ENCODE results near the gene ALDH4A1.
"Not testable (repeated sequence)": the region's sequence is repeated elsewhere in the genome, so short reads cannot be mapped to it uniquely, and the experiment has no call there.

ALDH4A1 gene

DNA sequence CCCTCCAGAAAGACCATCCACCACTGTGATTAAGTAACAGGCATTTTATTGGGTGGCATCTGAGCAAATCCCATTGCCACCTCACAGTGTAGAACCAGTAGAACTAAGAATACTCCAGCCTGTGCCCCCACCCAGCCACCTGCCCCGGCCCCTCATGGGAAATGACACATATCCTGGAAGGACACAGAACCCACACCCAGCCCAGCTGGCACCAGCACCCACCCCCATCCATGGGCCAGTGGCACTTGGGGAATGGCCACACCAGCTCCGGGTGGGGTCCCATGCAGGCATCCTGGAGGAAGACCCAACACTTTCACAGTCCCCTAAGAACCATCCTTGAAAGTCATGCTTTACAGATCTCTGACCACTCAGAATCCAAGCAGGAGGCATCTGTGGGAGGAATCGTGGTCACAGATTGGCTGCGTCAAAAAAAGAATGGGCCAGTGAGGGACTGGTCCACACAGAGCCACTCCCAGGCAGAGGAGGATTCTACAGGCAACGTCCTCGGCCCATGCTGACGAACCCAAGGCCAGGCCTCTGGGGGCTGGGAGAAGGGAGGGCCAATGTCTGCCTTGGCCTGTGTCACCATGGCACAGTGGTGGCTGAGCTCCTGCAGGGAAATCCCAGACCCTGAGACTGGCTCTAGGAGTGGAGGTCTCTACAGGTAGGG, 30.8 kb downstream of the ALDH4A1 start:
- Histone ChIP-seq H3F3A (ENCODE audit: insufficient read depth, low read length) (no peaks in the 10 kb centered on the region), H3K9me2 (replicated peaks; ENCODE audit: insufficient read depth, low read length) (no peaks in the 10 kb centered on the region), H3K4me1 (ENCODE audit: low read length) (no peaks in the 10 kb centered on the region), H3K27me3 (replicated peaks; ENCODE audit: insufficient read depth, low read length) (peaks cover 36% of the 10 kb centered on the region), H3K79me2 (ENCODE audit: low read length) (no peaks in the 10 kb centered on the region), H3K9me3 (replicated peaks; ENCODE audit: insufficient read depth, low read length) (no peaks in the 10 kb centered on the region), H3K27ac (ENCODE audit: low read length) (no peak overlapping the region), H4K20me1 (ENCODE audit: insufficient read depth, low read length) (no peaks in the 10 kb centered on the region), H3K4me3 (ENCODE audit: low read length) (no peak overlapping the region), H3K9ac (ENCODE audit: low read length) (no peak overlapping the region), H2AFZ (ENCODE audit: low read length) (no peak overlapping the region), H3K36me3 (replicated peaks; ENCODE audit: insufficient read depth, low read length) (no peaks in the 10 kb centered on the region), H3K4me2 (ENCODE audit: low read depth, low read length) (no peak overlapping the region)
- no peak for TF ChIP-seq CTCF (IDR thresholded peaks at IDR 0.05; ENCODE audit: low read length)
- TF ChIP-seq EZH2 (optimal IDR thresholded peaks at IDR 0.05; ENCODE audit: low read depth, low read length): no peak
- no peak for TF ChIP-seq EZH2phosphoT487 (IDR thresholded peaks at IDR 0.05; ENCODE audit: low read length)
- DNase-seq: no peak

- DNase-seq: no peak
- H2AFZ ChIP-seq (ENCODE audit: low read length): no peak overlapping the region
- H3F3A ChIP-seq (ENCODE audit: insufficient read depth, low read length): no peaks in the 10 kb centered on the region
- no peak for TF ChIP-seq EZH2 (optimal IDR thresholded peaks at IDR 0.05; ENCODE audit: low read depth, low read length)
- no peak for TF ChIP-seq CTCF (IDR thresholded peaks at IDR 0.05; ENCODE audit: low read length)
- no peak for TF ChIP-seq EZH2phosphoT487 (IDR thresholded peaks at IDR 0.05; ENCODE audit: low read length)
- no peaks in the 10 kb centered on the region for H3K36me3 ChIP-seq (replicated peaks; ENCODE audit: insufficient read depth, low read length)
- H3K79me2 ChIP-seq (ENCODE audit: low read length): no peaks in the 10 kb centered on the region
- H3K4me3 ChIP-seq (ENCODE audit: low read length): no peak overlapping the region
- H3K9me2 ChIP-seq (replicated peaks; ENCODE audit: insufficient read depth, low read length): no peaks in the 10 kb centered on the region
- H3K9me3 ChIP-seq (replicated peaks; ENCODE audit: insufficient read depth, low read length): no peaks in the 10 kb centered on the region
- H3K9ac ChIP-seq (ENCODE audit: low read length): no peak overlapping the region
- no peak overlapping the region for H3K27ac ChIP-seq (ENCODE audit: low read length)
- H3K4me1 ChIP-seq (ENCODE audit: low read length): no peaks in the 10 kb centered on the region
- H3K27me3 ChIP-seq (replicated peaks; ENCODE audit: insufficient read depth, low read length): peaks cover 42% of the 10 kb centered on the region
- no peak overlapping the region for H3K4me2 ChIP-seq (ENCODE audit: low read depth, low read length)
- no peaks in the 10 kb centered on the region for H4K20me1 ChIP-seq (ENCODE audit: insufficient read depth, low read length)
Measured at GRCh38 chr1:18870957-18871356, 31.4 kb downstream of the ALDH4A1 start.

GRCh38 chr1:18870595-18870865, 31.8 kb downstream of the ALDH4A1 start:
- not testable (repeated sequence) for H3K9me3 ChIP-seq (replicated peaks; ENCODE audit: insufficient read depth, low read length); H3K9me2 ChIP-seq (replicated peaks; ENCODE audit: insufficient read depth, low read length); H3K4me3 ChIP-seq (ENCODE audit: low read length); H3F3A ChIP-seq (ENCODE audit: insufficient read depth, low read length); H3K4me1 ChIP-seq (ENCODE audit: low read length); H3K4me2 ChIP-seq (ENCODE audit: low read depth, low read length); DNase-seq; H3K9ac ChIP-seq (ENCODE audit: low read length); H3K79me2 ChIP-seq (ENCODE audit: low read length); H2AFZ ChIP-seq (ENCODE audit: low read length); H3K27ac ChIP-seq (ENCODE audit: low read length); H3K36me3 ChIP-seq (replicated peaks; ENCODE audit: insufficient read depth, low read length); H4K20me1 ChIP-seq (ENCODE audit: insufficient read depth, low read length)
- H3K27me3 ChIP-seq (replicated peaks; ENCODE audit: insufficient read depth, low read length): peaks cover 46% of the 10 kb centered on the region

DNA sequence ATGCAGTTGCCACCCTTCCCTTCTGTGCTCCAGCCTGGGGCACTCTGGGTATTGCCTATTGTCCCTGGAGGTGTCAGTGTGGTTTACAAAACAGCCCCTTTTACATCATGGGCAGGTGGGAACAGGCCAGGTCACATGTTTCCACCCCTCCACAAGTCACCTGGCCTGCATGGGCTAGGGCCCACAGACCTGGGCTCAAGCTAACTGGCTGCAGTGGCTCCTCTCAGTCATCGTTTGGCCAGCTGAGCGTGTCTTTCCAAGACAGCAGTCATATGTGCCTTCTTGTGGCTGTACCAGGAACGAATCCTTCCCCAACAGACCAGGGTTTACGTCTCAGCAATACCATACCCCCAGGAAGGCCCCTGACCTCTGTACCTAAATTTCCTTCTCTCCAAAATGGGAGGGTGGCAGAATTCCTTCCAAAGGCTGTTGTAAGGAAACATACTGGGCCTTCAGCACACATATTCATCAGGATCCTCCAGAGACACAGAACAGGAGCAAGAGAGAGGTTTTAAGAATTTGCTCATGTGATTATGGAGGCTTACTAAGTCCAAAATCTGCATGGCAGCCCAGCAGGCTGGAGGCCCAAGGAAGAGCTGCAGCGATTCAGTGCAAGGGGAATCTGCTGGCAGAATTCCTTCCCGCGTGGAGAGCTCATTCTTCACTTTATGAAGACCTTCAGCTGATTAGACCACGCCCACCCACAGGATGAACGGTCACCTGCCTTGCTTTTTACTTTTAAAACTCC, 32.3 kb downstream of the ALDH4A1 start:
- no peak for TF ChIP-seq EZH2 (optimal IDR thresholded peaks at IDR 0.05; ENCODE audit: low read depth, low read length)
- no peak for TF ChIP-seq EZH2phosphoT487 (IDR thresholded peaks at IDR 0.05; ENCODE audit: low read length)
- TF ChIP-seq CTCF (IDR thresholded peaks at IDR 0.05; ENCODE audit: low read length): no peak
- no peak for DNase-seq
- Histone ChIP-seq H3K79me2 (ENCODE audit: low read length) (no peaks in the 10 kb centered on the region), H3K27ac (ENCODE audit: low read length) (no peak overlapping the region), H2AFZ (ENCODE audit: low read length) (no peak overlapping the region), H3K4me3 (ENCODE audit: low read length) (no peak overlapping the region), H3K4me2 (ENCODE audit: low read depth, low read length) (no peak overlapping the region), H3K9me2 (replicated peaks; ENCODE audit: insufficient read depth, low read length) (no peaks in the 10 kb centered on the region), H3K4me1 (ENCODE audit: low read length) (no peaks in the 10 kb centered on the region), H3K36me3 (replicated peaks; ENCODE audit: insufficient read depth, low read length) (no peaks in the 10 kb centered on the region), H4K20me1 (ENCODE audit: insufficient read depth, low read length) (no peaks in the 10 kb centered on the region), H3K9me3 (replicated peaks; ENCODE audit: insufficient read depth, low read length) (no peaks in the 10 kb centered on the region), H3F3A (ENCODE audit: insufficient read depth, low read length) (no peaks in the 10 kb centered on the region), H3K9ac (ENCODE audit: low read length) (no peak overlapping the region), H3K27me3 (replicated peaks; ENCODE audit: insufficient read depth, low read length) (peaks cover 52% of the 10 kb centered on the region)
